ENCODE data around the gene CD52. TPM values are rescaled to one million over a fixed set of nuclear protein-coding genes. Genes with fewer than 3 reads are reported as not detected.

Gene CD52
- polyA plus RNA-seq, 1 of the 3 experiments (the other 2 are of a cell fraction): not detected

GRCh38 chr1:26286064-26286416 lies 31.7 kb upstream of the CD52 start:
- peaks cover 6 to 9% of the 10 kb centered on the region in 2 experiments for H3K36me3 ChIP-seq (replicated peaks in 1 of 2; ENCODE audit: control insufficient read depth in 1 of 2, insufficient read depth in 2 of 2, low read length in 1 of 2)
- H3F3A ChIP-seq (replicated peaks; ENCODE audit: insufficient read depth): peaks cover 19% of the 10 kb centered on the region
- H3K4me3 ChIP-seq (ENCODE audit: low read depth in 2 of 2, low read length in 1 of 2): no peak overlapping the region
- H2AFZ ChIP-seq (ENCODE audit: low read depth): no peak overlapping the region
- no peak for TF ChIP-seq TAF1 (IDR thresholded peaks at IDR 0.05; ENCODE audit: borderline replicate concordance, low read depth, low read length)
- no peak for TF ChIP-seq POLR2AphosphoS5 (IDR thresholded peaks at IDR 0.05; ENCODE audit: low read depth, low read length)
- no peak for TF ChIP-seq TCF12 (IDR thresholded peaks at IDR 0.05)
- no peak for TF ChIP-seq RXRA (IDR thresholded peaks at IDR 0.05; ENCODE audit: borderline replicate concordance, low read depth)
- TF ChIP-seq SIN3A (IDR thresholded peaks at IDR 0.05; ENCODE audit: borderline replicate concordance, low read depth, low read length): no peak
- no peak for TF ChIP-seq FOXJ3 (CRISPR knock-in tag; IDR thresholded peaks at IDR 0.05)
- TF ChIP-seq CHD2 (IDR thresholded peaks at IDR 0.05; ENCODE audit: low read length, partially characterized antibody): no peak
- TF ChIP-seq TEAD4 (IDR thresholded peaks at IDR 0.05; ENCODE audit: borderline replicate concordance, insufficient read depth): no peak
- no peak for TF ChIP-seq RAD21 (IDR thresholded peaks at IDR 0.05; ENCODE audit: low read length)
- TF ChIP-seq, protein P1, sequence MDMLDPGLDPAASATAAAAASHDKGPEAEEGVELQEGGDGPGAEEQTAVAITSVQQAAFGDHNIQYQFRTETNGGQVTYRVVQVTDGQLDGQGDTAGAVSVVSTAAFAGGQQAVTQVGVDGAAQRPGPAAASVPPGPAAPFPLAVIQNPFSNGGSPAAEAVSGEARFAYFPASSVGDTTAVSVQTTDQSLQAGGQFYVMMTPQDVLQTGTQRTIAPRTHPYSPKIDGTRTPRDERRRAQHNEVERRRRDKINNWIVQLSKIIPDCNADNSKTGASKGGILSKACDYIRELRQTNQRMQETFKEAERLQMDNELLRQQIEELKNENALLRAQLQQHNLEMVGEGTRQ (IDR thresholded peaks at IDR 0.05; ENCODE audit: borderline replicate concordance, low read depth, low read length): no peak
- no peak for TF ChIP-seq RCOR1 (IDR thresholded peaks at IDR 0.05; ENCODE audit: low read length)
- TF ChIP-seq EP300 (IDR thresholded peaks at IDR 0.05; ENCODE audit: borderline replicate concordance in 1 of 2, low read depth in 1 of 2, low read length in 1 of 2): no peak
- no peak for TF ChIP-seq CTCF (IDR thresholded peaks at IDR 0.05)
- no peak for TF ChIP-seq SMC3 (IDR thresholded peaks at IDR 0.05; ENCODE audit: low read depth, low read length)
- H3K27me3 ChIP-seq (ENCODE audit: insufficient read depth): no peaks in the 10 kb centered on the region
- H3K9me2 ChIP-seq: no peaks in the 10 kb centered on the region
- peaks cover 33% of the 10 kb centered on the region in 2 experiments; a peak in 3 of 4 replicates for H3K4me1 ChIP-seq (ENCODE audit: control insufficient read depth in 1 of 2, insufficient read depth in 2 of 2, low read depth in 1 of 2, low read length in 1 of 2)
- ChIA-PET CTCF (interaction anchor here (0.9 to 10.7 kb wide), 24 partner anchors 8 to 241 kb away, joined by 3 to 213 read pairs (median 6); partner anchors contain the start of genes CD52, CEP85, CNKSR1 and LIN28A), POLR2A (no interaction called here)
- no peak overlapping the region for H3K4me2 ChIP-seq
- H3K27ac ChIP-seq (ENCODE audit: low read depth in 2 of 2, low read length in 1 of 2): no peak overlapping the region
- H3K9me3 ChIP-seq: no peaks in the 10 kb centered on the region
- H3K9ac ChIP-seq: no peak overlapping the region
- WGBS (ENCODE audit: low lambda C conversion rate): 91% methylated on average over 1 of the region's 2 CpGs
- peaks cover 31% of the 10 kb centered on the region for H4K20me1 ChIP-seq (ENCODE audit: insufficient read depth)
- DNase-seq: no peak
- H3K79me2 ChIP-seq (ENCODE audit: insufficient read depth): peaks cover 35% of the 10 kb centered on the region

DNA sequence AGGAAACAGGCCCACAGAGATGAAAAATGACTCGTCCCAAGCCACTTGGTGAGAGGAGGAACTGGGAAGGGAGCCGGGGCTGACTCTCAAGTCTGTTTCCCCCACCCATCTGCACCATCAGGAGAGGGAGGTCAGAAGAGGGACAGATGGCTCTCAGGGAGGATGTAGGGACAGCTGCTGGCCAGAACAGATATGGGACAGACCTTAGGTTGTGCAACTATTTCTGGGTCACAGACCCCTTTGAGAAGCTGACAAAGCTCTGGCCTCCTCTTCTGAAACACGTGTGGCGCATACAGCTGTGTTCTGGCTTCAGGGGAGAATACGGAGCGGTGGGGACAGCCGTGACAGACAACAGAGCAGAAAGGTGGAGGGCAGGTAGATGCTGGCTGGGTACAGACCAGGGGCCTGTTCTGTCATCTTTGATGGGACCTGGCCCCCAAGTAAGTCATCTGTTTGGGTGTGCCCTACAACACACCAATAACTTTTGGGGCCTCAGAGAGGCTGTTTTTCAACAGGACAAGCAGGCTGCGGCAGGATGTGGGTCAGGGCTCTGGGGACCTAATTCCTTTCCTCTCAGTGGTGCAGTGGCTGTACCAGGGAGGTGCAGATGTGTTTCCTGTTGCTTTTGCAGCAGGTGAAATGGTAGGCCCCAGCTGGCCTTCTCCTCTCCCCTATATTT lies 30.6 kb upstream of the CD52 start:
- peaks cover 24% of the 10 kb centered on the region; the same call in 1 of the 2 replicates for H3K79me2 ChIP-seq (ENCODE audit: insufficient read depth)
- no peak overlapping the region for H3K4me2 ChIP-seq
- H3K9me3 ChIP-seq: no peaks in the 10 kb centered on the region
- H3K27me3 ChIP-seq (ENCODE audit: insufficient read depth): no peaks in the 10 kb centered on the region
- H3K4me3 ChIP-seq (ENCODE audit: low read depth in 2 of 2, low read length in 1 of 2): no peak overlapping the region
- H3F3A ChIP-seq (replicated peaks; ENCODE audit: insufficient read depth): peaks cover 19% of the 10 kb centered on the region
- no peak overlapping the region for H3K27ac ChIP-seq (ENCODE audit: low read depth in 2 of 2, low read length in 1 of 2)
- DNase-seq: no peak
- peaks cover 20% of the 10 kb centered on the region for H4K20me1 ChIP-seq (ENCODE audit: insufficient read depth)
- WGBS (ENCODE audit: low lambda C conversion rate): 93% methylated on average over 7 of the region's 8 CpGs
- POLR2A ChIA-PET: no interaction called here
- no peak overlapping the region for H3K9ac ChIP-seq
- H2AFZ ChIP-seq (ENCODE audit: low read depth): no peak overlapping the region
- H3K36me3 ChIP-seq (replicated peaks in 1 of 2; ENCODE audit: control insufficient read depth in 1 of 2, insufficient read depth in 2 of 2, low read length in 1 of 2): peaks cover 0 to 6% of the 10 kb centered on the region in 2 experiments
- CTCF ChIA-PET: interaction anchor here (1.6 to 10.7 kb wide), 10 partner anchors 7 to 130 kb away, joined by 5 to 213 read pairs (median 21); partner anchors contain the start of genes CD52, CEP85 and SH3BGRL3
- H3K4me1 ChIP-seq (ENCODE audit: control insufficient read depth in 1 of 2, insufficient read depth in 2 of 2, low read depth in 1 of 2, low read length in 1 of 2): peaks cover 24 to 30% of the 10 kb centered on the region in 2 experiments; a peak in 3 of 4 replicates
- H3K9me2 ChIP-seq: no peaks in the 10 kb centered on the region
- TF ChIP-seq, protein P2, sequence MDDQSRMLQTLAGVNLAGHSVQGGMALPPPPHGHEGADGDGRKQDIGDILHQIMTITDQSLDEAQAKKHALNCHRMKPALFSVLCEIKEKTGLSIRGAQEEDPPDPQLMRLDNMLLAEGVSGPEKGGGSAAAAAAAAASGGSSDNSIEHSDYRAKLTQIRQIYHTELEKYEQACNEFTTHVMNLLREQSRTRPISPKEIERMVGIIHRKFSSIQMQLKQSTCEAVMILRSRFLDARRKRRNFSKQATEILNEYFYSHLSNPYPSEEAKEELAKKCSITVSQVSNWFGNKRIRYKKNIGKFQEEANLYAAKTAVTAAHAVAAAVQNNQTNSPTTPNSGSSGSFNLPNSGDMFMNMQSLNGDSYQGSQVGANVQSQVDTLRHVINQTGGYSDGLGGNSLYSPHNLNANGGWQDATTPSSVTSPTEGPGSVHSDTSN (IDR thresholded peaks at IDR 0.05): no peak
- TF ChIP-seq NRF1 (IDR thresholded peaks at IDR 0.05; ENCODE audit: low read depth, low read length) (no peak), ZBTB33 (IDR thresholded peaks at IDR 0.05; ENCODE audit: borderline replicate concordance, low read depth) (no peak), JUND (IDR thresholded peaks at IDR 0.05) (no peak), MXI1 (IDR thresholded peaks at IDR 0.05; ENCODE audit: low read depth, low read length) (no peak), POLR2AphosphoS5 (IDR thresholded peaks at IDR 0.05; ENCODE audit: low read depth, low read length) (no peak), RAD21 (IDR thresholded peaks at IDR 0.05; ENCODE audit: low read length) (no peak), CTCF (IDR thresholded peaks at IDR 0.05) (no peak)
